HEK293 (cell line): ENCODE data around the gene KCTD19.
A peak's percentile ranks its signal among the peaks of the same experiment; 100 is the strongest.

Source experiments
- CTCF ChIP-seq: fragments of 450-650 bp; formaldehyde crosslinking; IDR thresholded peaks from 2 replicates; pipeline ENCODE4 v1.5.1; 2016; ENCODE audit warnings: missing biosample characterization, missing genetic modification characterization
- KLF7 ChIP-seq: fragments of 450-650 bp; formaldehyde crosslinking; IDR thresholded peaks from 2 replicates; pipeline ENCODE4 v1.5.1; 2016; ENCODE audit warnings: missing biosample characterization, missing genetic modification characterization, borderline replicate concordance
- KLF9 ChIP-seq: fragments of 450-650 bp; formaldehyde crosslinking; IDR thresholded peaks from 2 replicates; pipeline ENCODE4 v1.5.1; 2016; ENCODE audit warnings: missing biosample characterization, missing genetic modification characterization, low read depth
- PRDM2 ChIP-seq: fragments of 450-650 bp; formaldehyde crosslinking; IDR thresholded peaks from 2 replicates; pipeline ENCODE4 v1.5.1; 2016; ENCODE audit warnings: missing biosample characterization, missing genetic modification characterization, borderline replicate concordance
- REPIN1 ChIP-seq: fragments of 450-650 bp; formaldehyde crosslinking; IDR thresholded peaks from 2 replicates; pipeline ENCODE4 v1.5.1; 2017; ENCODE audit warnings: missing biosample characterization, missing genetic modification characterization, low read depth
- SETDB1 ChIP-seq: IDR thresholded peaks from one replicate; pipeline ENCODE4 v1.6.1; 2017; ENCODE audit warnings: mild to moderate bottlenecking, low read length, moderate library complexity, mixed read lengths; ENCODE audit not compliant: insufficient read length
- ZBTB20 ChIP-seq: fragments of 450-650 bp; formaldehyde crosslinking; IDR thresholded peaks from 2 replicates; pipeline ENCODE4 v1.5.1; 2016; ENCODE audit warnings: missing biosample characterization, missing genetic modification characterization
- ZBTB26 ChIP-seq: fragments of 450-650 bp; formaldehyde crosslinking; optimal IDR thresholded peaks from 2 replicates; pipeline ENCODE3; 2016; ENCODE audit warnings: missing biosample characterization, mild to moderate bottlenecking, missing genetic modification characterization
- ZBTB7A ChIP-seq: fragments of 450-650 bp; formaldehyde crosslinking; IDR thresholded peaks from 2 replicates; pipeline ENCODE4 v1.5.1; 2016; ENCODE audit warnings: low read depth, missing biosample characterization, missing genetic modification characterization
- ZEB2 ChIP-seq: fragments of 450-650 bp; formaldehyde crosslinking; IDR thresholded peaks from 2 replicates; pipeline ENCODE4 v1.5.1; 2016; ENCODE audit warnings: missing biosample characterization, missing genetic modification characterization
- ZNF10 ChIP-seq: fragments of 450-650 bp; formaldehyde crosslinking; IDR thresholded peaks from 2 replicates; pipeline ENCODE4 v1.5.1; 2017; ENCODE audit warnings: missing biosample characterization, missing genetic modification characterization
- ZNF138 ChIP-seq: fragments of 450-650 bp; formaldehyde crosslinking; IDR thresholded peaks from 2 replicates; pipeline ENCODE4 v1.5.1; 2016; ENCODE audit warnings: missing biosample characterization, missing genetic modification characterization, borderline replicate concordance
- ZNF202 ChIP-seq: fragments of 450-650 bp; formaldehyde crosslinking; IDR thresholded peaks from 2 replicates; pipeline ENCODE4 v1.5.1; 2016; ENCODE audit warnings: missing biosample characterization, missing genetic modification characterization, borderline replicate concordance
- ZNF292 ChIP-seq: fragments of 450-650 bp; formaldehyde crosslinking; IDR thresholded peaks from 2 replicates; pipeline ENCODE4 v1.5.1; 2016; ENCODE audit warnings: low read depth, missing biosample characterization, missing genetic modification characterization, borderline replicate concordance
- ZNF341 ChIP-seq: fragments of 450-650 bp; formaldehyde crosslinking; IDR thresholded peaks from 2 replicates; pipeline ENCODE4; 2016; ENCODE audit warnings: low read depth, missing biosample characterization, missing genetic modification characterization
- ZNF398 ChIP-seq: fragments of 450-650 bp; formaldehyde crosslinking; IDR thresholded peaks from 2 replicates; pipeline ENCODE4 v1.5.1; 2017; ENCODE audit warnings: missing biosample characterization, missing genetic modification characterization
- ZNF501 ChIP-seq: fragments of 450-650 bp; formaldehyde crosslinking; IDR thresholded peaks from 2 replicates; pipeline ENCODE4 v1.5.1; 2016; ENCODE audit warnings: missing biosample characterization, missing genetic modification characterization
- ZNF521 ChIP-seq: fragments of 450-650 bp; formaldehyde crosslinking; IDR thresholded peaks from 2 replicates; pipeline ENCODE4 v1.5.1; 2017; ENCODE audit warnings: missing biosample characterization, mild to moderate bottlenecking, missing genetic modification characterization
- ZNF530 ChIP-seq: fragments of 450-650 bp; formaldehyde crosslinking; IDR thresholded peaks from 2 replicates; pipeline ENCODE4 v1.5.1; 2016; ENCODE audit warnings: low read depth, missing biosample characterization, missing genetic modification characterization
- ZNF580 ChIP-seq: fragments of 450-650 bp; formaldehyde crosslinking; IDR thresholded peaks from 2 replicates; pipeline ENCODE4 v1.5.1; 2016; ENCODE audit warnings: missing biosample characterization, missing genetic modification characterization
- ZNF660 ChIP-seq: fragments of 450-650 bp; IDR thresholded peaks from 2 replicates; pipeline ENCODE4 v1.5.1; 2018; ENCODE audit warnings: missing biosample characterization, mild to moderate bottlenecking, missing genetic modification characterization
- ZNF664 ChIP-seq: fragments of 450-650 bp; formaldehyde crosslinking; IDR thresholded peaks from 2 replicates; pipeline ENCODE4 v1.5.1; 2016; ENCODE audit warnings: missing biosample characterization, missing genetic modification characterization
- ZNF747 ChIP-seq: fragments of 450-650 bp; formaldehyde crosslinking; IDR thresholded peaks from 2 replicates; pipeline ENCODE4 v1.5.1; 2016; ENCODE audit warnings: missing biosample characterization, missing genetic modification characterization
- ZNF843 ChIP-seq: fragments of 450-650 bp; formaldehyde crosslinking; IDR thresholded peaks from 2 replicates; pipeline ENCODE4 v1.5.1; 2016; ENCODE audit warnings: missing biosample characterization, missing genetic modification characterization
- ZSCAN30 ChIP-seq: fragments of 450-650 bp; IDR thresholded peaks from 2 replicates; pipeline ENCODE4 v1.5.1; 2018; ENCODE audit warnings: missing biosample characterization, mild to moderate bottlenecking, missing genetic modification characterization, moderate library complexity
- ZXDB ChIP-seq: fragments of 450-650 bp; formaldehyde crosslinking; IDR thresholded peaks from 2 replicates; pipeline ENCODE4 v1.5.1; 2016; ENCODE audit warnings: missing biosample characterization, missing genetic modification characterization

Gene KCTD19

GRCh38 chr16:67246081-67246755, 80.3 kb downstream of the KCTD19 start (continued):
- TF ChIP-seq ZBTB26 (tag by site-specific recombination) (peak; percentile 44), ZNF202 (no peak), ZBTB20 (tag by site-specific recombination) (peak; percentile 85), ZNF138 (tag by site-specific recombination) (no peak), ZNF747 (tag by site-specific recombination) (no peak), ZXDB (tag by site-specific recombination) (peak; percentile 76), ZNF843 (tag by site-specific recombination) (peak; percentile 38; the same call in 1 of the 2 replicates), ZNF501 (tag by site-specific recombination) (0 out of 2 replicates have a peak, but pooled peaks have one; percentile 35), ZSCAN30 (0 out of 2 replicates have a peak, but pooled peaks have one; percentile 40), REPIN1 (0 out of 2 replicates have a peak, but pooled peaks have one; percentile 54), ZNF530 (tag by site-specific recombination) (no peak), KLF7 (tag by site-specific recombination) (peak; percentile 62; the same call in 1 of the 2 replicates), KLF9 (peak; percentile 82; the same call in 1 of the 2 replicates), ZEB2 (tag by site-specific recombination) (peak; percentile 75; the same call in 1 of the 2 replicates), ZNF664 (no peak), PRDM2 (no peak), ZNF292 (tag by site-specific recombination) (no peak), ZNF10 (peak; percentile 36; the same call in 1 of the 2 replicates), ZNF521 (tag by site-specific recombination) (no peak), ZNF580 (peak; percentile 70; the same call in 1 of the 2 replicates), ZNF341 (tag by site-specific recombination) (peak; percentile 95), ZBTB7A (tag by site-specific recombination) (peak; percentile 93), SETDB1 (no peak), CTCF (peak; percentile 94), ZNF398 (peak; percentile 96), ZNF660 (peak; percentile 69; the same call in 1 of the 2 replicates)
